K562 (cell line): ENCODE results near the gene ZC3H12A. TPM values are rescaled to one million over a fixed set of nuclear protein-coding genes. Genes with fewer than 3 reads are reported as not detected.

Experiments used
- EP400 ChIP-seq: fragments of 450-650 bp; IDR thresholded peaks from 2 replicates; pipeline ENCODE4 v1.6.1; 2017; ENCODE audit warnings: antibody characterized with exemption, mild to moderate bottlenecking, moderate library complexity
- FOSL1 ChIP-seq: fragments of 200-800 bp; sonication (Bioruptor generic); conservative IDR thresholded peaks from 2 replicates; pipeline ENCODE4 v1.6.1; 2016; ENCODE audit warnings: missing genetic modification characterization, missing compliant biosample characterization
- HEY1 ChIP-seq: fragments of 250-450 bp; sonication (Bioruptor Pico); IDR thresholded peaks from 2 replicates; pipeline ENCODE4 v1.5.0; 2020; ENCODE audit warnings: mild to moderate bottlenecking, moderate library complexity, borderline replicate concordance
- MYC ChIP-seq, 2 experiments: fragments of 250-450 bp in 1 of 2; sonication (Bioruptor Pico) in 1 of 2; IDR thresholded peaks; 2 replicates each; pipeline versions ENCODE4 v1.5.1 to v1.6.1; 2012 to 2021; ENCODE audit warnings: low read depth in 2 of 2, borderline replicate concordance in 1 of 2, improper control_type of control experiment in 1 of 2, low read length in 1 of 2, mild to moderate bottlenecking in 1 of 2, moderate library complexity in 1 of 2
- NFE2 ChIP-seq: IDR thresholded peaks from 2 replicates; pipeline ENCODE4 v1.6.1; 2014; ENCODE audit warnings: antibody characterized with exemption, low read depth
- NFRKB ChIP-seq: fragments of 450-650 bp; IDR thresholded peaks from 2 replicates; pipeline ENCODE4 v1.6.1; 2016; ENCODE audit warnings: low read depth
- RBBP5 ChIP-seq: fragments of 200-600 bp; sonication (generic); IDR thresholded peaks from 2 replicates; pipeline ENCODE4 v1.6.1; 2012; ENCODE audit warnings: borderline replicate concordance, mild to moderate bottlenecking, low read length, control low read depth, inconsistent platforms; ENCODE audit not compliant: insufficient read depth, poor library complexity, severe bottlenecking
- SAFB ChIP-seq: fragments of 200-400 bp; formaldehyde crosslinking; IDR thresholded peaks from 2 replicates; pipeline ENCODE4 v1.6.1; 2017; ENCODE audit warnings: low read depth, low read length, borderline replicate concordance
- ZBTB1 ChIP-seq: sonication (generic); formaldehyde crosslinking; IDR thresholded peaks from 2 replicates; pipeline ENCODE4 v1.8.1; 2023; ENCODE audit warnings: missing genetic modification reagents, low read depth, mild to moderate bottlenecking, borderline replicate concordance
- ZC3H11A ChIP-seq: IDR thresholded peaks from 2 replicates; pipeline ENCODE4 v1.6.1; 2012; ENCODE audit warnings: low read depth, low read length, improper control_type of control experiment
- ZNF717 ChIP-seq: fragments of 250-450 bp; sonication (Bioruptor Pico); IDR thresholded peaks from 2 replicates; pipeline ENCODE4 v1.5.0; 2021
- polyA plus RNA-seq, 8 experiments: library from polyadenylated mRNA; depleted of rRNA in 4 of 8; stranded (reverse) in 5 of 8; unstranded in 3 of 8; fragments of >200 nt; fragmentation: Nextera tagmentation in 2 of 8; fragmentation: Illumina TruSeq in 1 of 8; extraction: Ambion mirVana in 2 of 8; extraction: Trizol in 1 of 8; gene quantifications; 2 replicates each; pipeline versions ENCODE4 v1.2.1 to v1.2.3, GENCODE V29; 2011 to 2014; ENCODE audit warnings: inconsistent platforms in 1 of 8, missing spikeins in 1 of 8
- total RNA-seq, 7 experiments: library from RNA; depleted of rRNA in 6 of 7; stranded (reverse); fragments of >200 nt in 6 of 7; fragmentation: Illumina TruSeq in 2 of 7; extraction: Trizol in 2 of 7; gene quantifications; 2 replicates each; pipeline versions ENCODE4 v1.2.1 to v1.2.3, GENCODE V29; 2011 to 2021; ENCODE audit warnings: low replicate concordance in 1 of 7
- TF ChIP-seq, protein P1 (sequence below): fragments of 250-450 bp; sonication (Bioruptor Pico); IDR thresholded peaks from 2 replicates; pipeline ENCODE4 v1.8.0; 2021; ENCODE audit warnings: mild to moderate bottlenecking, moderate library complexity
- TF ChIP-seq, protein P2 (sequence below): fragments of 450-650 bp; formaldehyde crosslinking; IDR thresholded peaks from 2 replicates; pipeline ENCODE4 v1.4.0; 2020; ENCODE audit warnings: mild to moderate bottlenecking, moderate library complexity
- TF ChIP-seq, protein P3 (sequence below): fragments of 450-650 bp; IDR thresholded peaks from 2 replicates; pipeline ENCODE4 v1.6.1; 2016; ENCODE audit warnings: mild to moderate bottlenecking
- TF ChIP-seq, protein P4 (sequence below): fragments of 250-450 bp; sonication (Bioruptor Pico); IDR thresholded peaks from 2 replicates; pipeline ENCODE4 v1.5.0; 2022; ENCODE audit warnings: mild to moderate bottlenecking
- TF ChIP-seq, protein P5 (sequence below): fragments of 250-450 bp; sonication (Bioruptor Pico); IDR thresholded peaks from 2 replicates; pipeline ENCODE4 v1.8.0; 2021; ENCODE audit warnings: moderate library complexity, mild to moderate bottlenecking, inconsistent platforms

The ZC3H12A gene
- total and polyA plus RNA-seq, 9 of the 15 experiments (the other 6 are each of a cell fraction or from before 2014, with no cell fraction given): 0.14 to 9.4 (median 6.7) TPM

DNA sequence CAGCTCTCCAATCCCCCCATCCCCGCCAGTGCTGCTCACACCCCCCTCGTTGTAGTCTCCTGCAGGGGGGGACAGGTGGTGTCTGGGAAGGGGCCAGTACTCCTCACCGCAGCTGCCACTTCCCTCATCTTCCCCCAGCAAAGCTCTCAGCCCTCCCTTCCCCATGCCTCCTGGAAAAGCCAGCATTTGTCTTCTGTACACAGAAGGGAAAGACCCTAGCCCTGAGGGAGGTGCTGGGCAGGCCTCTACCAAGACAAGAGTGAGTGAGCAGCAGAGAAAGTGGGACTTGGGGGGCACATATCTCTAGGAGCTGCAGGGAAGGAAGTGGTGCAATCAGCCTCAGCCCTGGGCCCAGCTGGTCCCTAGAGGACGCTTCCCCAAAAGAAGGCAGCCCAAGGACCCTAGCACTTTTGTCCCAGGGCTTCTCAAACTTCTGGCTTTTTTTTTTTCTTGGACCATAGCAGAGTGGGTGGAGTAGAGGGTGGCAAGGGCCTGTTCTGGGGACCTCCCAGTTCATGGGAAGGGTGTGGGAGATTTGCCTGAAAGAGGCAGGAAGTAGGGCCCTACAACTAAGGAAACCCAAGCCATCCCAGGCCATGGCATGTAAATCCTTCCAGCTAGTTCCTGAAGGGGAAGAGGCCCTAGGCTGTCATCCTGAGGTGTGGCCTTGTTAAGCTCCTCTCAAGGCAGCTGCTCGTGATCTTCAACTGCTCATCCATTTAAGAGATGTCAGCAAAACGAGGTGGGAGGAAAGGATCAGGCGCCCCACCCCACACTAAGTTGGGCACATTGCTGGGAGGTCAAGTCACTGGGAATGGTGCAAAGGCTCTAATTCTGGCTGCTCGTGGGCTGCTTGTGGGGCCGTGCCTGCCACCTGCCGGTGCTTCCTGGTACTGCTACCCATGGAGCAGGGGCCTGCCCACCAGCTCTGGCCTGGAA is 12.6 kb downstream of the ZC3H12A start (continued):
- TF ChIP-seq NFRKB: no peak
- TF ChIP-seq, protein P1, sequence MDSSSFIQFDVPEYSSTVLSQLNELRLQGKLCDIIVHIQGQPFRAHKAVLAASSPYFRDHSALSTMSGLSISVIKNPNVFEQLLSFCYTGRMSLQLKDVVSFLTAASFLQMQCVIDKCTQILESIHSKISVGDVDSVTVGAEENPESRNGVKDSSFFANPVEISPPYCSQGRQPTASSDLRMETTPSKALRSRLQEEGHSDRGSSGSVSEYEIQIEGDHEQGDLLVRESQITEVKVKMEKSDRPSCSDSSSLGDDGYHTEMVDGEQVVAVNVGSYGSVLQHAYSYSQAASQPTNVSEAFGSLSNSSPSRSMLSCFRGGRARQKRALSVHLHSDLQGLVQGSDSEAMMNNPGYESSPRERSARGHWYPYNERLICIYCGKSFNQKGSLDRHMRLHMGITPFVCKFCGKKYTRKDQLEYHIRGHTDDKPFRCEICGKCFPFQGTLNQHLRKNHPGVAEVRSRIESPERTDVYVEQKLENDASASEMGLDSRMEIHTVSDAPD (CRISPR knock-in tag): no peak
- no peak for TF ChIP-seq RBBP5
- no peak for TF ChIP-seq EP400
- TF ChIP-seq ZBTB1 (CRISPR knock-in tag): no peak
- TF ChIP-seq, protein P2, sequence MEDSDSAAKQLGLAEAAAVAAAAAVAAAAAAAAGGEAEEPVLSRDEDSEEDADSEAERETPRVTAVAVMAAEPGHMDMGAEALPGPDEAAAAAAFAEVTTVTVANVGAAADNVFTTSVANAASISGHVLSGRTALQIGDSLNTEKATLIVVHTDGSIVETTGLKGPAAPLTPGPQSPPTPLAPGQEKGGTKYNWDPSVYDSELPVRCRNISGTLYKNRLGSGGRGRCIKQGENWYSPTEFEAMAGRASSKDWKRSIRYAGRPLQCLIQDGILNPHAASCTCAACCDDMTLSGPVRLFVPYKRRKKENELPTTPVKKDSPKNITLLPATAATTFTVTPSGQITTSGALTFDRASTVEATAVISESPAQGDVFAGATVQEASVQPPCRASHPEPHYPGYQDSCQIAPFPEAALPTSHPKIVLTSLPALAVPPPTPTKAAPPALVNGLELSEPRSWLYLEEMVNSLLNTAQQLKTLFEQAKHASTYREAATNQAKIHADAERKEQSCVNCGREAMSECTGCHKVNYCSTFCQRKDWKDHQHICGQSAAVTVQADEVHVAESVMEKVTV (CRISPR knock-in tag): peak; percentile 78
- TF ChIP-seq, protein P3, sequence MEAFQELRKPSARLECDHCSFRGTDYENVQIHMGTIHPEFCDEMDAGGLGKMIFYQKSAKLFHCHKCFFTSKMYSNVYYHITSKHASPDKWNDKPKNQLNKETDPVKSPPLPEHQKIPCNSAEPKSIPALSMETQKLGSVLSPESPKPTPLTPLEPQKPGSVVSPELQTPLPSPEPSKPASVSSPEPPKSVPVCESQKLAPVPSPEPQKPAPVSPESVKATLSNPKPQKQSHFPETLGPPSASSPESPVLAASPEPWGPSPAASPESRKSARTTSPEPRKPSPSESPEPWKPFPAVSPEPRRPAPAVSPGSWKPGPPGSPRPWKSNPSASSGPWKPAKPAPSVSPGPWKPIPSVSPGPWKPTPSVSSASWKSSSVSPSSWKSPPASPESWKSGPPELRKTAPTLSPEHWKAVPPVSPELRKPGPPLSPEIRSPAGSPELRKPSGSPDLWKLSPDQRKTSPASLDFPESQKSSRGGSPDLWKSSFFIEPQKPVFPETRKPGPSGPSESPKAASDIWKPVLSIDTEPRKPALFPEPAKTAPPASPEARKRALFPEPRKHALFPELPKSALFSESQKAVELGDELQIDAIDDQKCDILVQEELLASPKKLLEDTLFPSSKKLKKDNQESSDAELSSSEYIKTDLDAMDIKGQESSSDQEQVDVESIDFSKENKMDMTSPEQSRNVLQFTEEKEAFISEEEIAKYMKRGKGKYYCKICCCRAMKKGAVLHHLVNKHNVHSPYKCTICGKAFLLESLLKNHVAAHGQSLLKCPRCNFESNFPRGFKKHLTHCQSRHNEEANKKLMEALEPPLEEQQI: no peak
- no peak for TF ChIP-seq SAFB
- no peak for TF ChIP-seq ZC3H11A
- TF ChIP-seq, protein P4, sequence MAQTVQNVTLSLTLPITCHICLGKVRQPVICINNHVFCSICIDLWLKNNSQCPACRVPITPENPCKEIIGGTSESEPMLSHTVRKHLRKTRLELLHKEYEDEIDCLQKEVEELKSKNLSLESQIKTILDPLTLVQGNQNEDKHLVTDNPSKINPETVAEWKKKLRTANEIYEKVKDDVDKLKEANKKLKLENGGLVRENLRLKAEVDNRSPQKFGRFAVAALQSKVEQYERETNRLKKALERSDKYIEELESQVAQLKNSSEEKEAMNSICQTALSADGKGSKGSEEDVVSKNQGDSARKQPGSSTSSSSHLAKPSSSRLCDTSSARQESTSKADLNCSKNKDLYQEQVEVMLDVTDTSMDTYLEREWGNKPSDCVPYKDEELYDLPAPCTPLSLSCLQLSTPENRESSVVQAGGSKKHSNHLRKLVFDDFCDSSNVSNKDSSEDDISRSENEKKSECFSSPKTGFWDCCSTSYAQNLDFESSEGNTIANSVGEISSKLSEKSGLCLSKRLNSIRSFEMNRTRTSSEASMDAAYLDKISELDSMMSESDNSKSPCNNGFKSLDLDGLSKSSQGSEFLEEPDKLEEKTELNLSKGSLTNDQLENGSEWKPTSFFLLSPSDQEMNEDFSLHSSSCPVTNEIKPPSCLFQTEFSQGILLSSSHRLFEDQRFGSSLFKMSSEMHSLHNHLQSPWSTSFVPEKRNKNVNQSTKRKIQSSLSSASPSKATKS (CRISPR knock-in tag): no peak
- TF ChIP-seq, protein P5, sequence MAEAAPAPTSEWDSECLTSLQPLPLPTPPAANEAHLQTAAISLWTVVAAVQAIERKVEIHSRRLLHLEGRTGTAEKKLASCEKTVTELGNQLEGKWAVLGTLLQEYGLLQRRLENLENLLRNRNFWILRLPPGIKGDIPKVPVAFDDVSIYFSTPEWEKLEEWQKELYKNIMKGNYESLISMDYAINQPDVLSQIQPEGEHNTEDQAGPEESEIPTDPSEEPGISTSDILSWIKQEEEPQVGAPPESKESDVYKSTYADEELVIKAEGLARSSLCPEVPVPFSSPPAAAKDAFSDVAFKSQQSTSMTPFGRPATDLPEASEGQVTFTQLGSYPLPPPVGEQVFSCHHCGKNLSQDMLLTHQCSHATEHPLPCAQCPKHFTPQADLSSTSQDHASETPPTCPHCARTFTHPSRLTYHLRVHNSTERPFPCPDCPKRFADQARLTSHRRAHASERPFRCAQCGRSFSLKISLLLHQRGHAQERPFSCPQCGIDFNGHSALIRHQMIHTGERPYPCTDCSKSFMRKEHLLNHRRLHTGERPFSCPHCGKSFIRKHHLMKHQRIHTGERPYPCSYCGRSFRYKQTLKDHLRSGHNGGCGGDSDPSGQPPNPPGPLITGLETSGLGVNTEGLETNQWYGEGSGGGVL (CRISPR knock-in tag): no peak
- TF ChIP-seq FOSL1: no peak
- TF ChIP-seq NFE2: no peak
- TF ChIP-seq HEY1 (CRISPR knock-in tag): no peak
- TF ChIP-seq MYC (IDR thresholded peaks at IDR 0.05; ENCODE audit: low read depth, low read length): peak; percentile 65; the same call in 1 of the 2 replicates
- TF ChIP-seq MYC (CRISPR knock-in tag; IDR thresholded peaks at IDR 0.05; ENCODE audit: borderline replicate concordance, low read depth): no peak
- no peak for TF ChIP-seq ZNF717 (CRISPR knock-in tag)
